ENCODE results near the gene MS4A7. TPM values are rescaled to one million over a fixed set of nuclear protein-coding genes. Genes with fewer than 3 reads are reported as not detected.

MS4A7 gene
- total RNA-seq, 3 donors from 2014 or later (not counting 1 experiment from before 2014, with no cell fraction given), result 4.8 to 44.3 (median 8.0) TPM

DNA sequence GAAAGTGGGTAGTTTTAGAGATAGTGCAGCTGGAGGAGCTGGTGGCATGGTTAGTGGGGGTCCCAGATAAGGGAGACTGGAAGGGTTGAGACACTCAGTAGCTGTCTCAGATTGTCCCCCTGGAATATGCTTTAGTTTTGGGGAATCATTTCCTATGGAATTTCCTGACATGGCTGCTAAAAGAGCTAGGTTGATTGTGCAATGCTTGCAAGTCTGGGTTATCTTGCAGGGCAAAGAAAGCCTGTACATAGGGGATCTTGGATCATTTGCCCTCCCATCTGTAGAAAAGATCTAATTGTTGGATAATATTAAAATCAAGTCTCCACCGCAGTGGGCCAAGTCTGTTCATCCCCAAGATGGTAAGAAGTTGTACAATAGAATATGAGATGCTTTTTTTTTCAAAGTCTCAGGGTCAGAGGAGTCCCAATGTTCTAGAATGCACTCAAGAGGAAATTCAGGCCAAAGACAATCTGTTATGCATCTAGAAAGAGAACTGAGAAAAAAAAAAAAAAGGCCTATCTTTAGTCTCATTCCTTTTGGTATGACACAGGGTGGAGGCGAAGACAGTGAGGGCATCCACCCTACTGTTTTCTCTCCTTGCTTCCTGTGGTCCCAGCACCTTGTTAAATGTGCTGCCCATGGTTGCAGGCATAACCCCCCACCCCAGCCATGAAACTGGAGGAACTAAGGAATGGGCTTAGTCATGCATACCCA lies 31.1 kb upstream of the MS4A7 start:
- no peaks in the 10 kb centered on the region for H3K4me1 Mint-ChIP-seq
- TF ChIP-seq, protein P1, sequence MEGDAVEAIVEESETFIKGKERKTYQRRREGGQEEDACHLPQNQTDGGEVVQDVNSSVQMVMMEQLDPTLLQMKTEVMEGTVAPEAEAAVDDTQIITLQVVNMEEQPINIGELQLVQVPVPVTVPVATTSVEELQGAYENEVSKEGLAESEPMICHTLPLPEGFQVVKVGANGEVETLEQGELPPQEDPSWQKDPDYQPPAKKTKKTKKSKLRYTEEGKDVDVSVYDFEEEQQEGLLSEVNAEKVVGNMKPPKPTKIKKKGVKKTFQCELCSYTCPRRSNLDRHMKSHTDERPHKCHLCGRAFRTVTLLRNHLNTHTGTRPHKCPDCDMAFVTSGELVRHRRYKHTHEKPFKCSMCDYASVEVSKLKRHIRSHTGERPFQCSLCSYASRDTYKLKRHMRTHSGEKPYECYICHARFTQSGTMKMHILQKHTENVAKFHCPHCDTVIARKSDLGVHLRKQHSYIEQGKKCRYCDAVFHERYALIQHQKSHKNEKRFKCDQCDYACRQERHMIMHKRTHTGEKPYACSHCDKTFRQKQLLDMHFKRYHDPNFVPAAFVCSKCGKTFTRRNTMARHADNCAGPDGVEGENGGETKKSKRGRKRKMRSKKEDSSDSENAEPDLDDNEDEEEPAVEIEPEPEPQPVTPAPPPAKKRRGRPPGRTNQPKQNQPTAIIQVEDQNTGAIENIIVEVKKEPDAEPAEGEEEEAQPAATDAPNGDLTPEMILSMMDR (IDR thresholded peaks at IDR 0.05), result no peak
- H3K27me3 ChIP-seq (ENCODE audit: control insufficient read depth, insufficient read depth, low read length), result no peaks in the 10 kb centered on the region
- H3K36me3 ChIP-seq (ENCODE audit: control insufficient read depth, insufficient read depth, low read length), result no peaks in the 10 kb centered on the region
- H3K27ac ChIP-seq (ENCODE audit: low read length), result no peak overlapping the region
- H3K27ac Mint-ChIP-seq, result no peak overlapping the region
- ATAC-seq, result no peak
- no peaks in the 10 kb centered on the region for H3K9me3 ChIP-seq (ENCODE audit: control insufficient read depth, insufficient read depth, low read length)
- H3K4me1 ChIP-seq (ENCODE audit: control insufficient read depth, insufficient read depth, low read length), result no peaks in the 10 kb centered on the region
- peaks cover 10 to 19% of the 10 kb centered on the region in 2 donors for H3K27me3 Mint-ChIP-seq (ENCODE audit: low read depth in 2 of 2)
- H3K4me3 ChIP-seq (ENCODE audit: low read length), result no peak overlapping the region
- H3K36me3 Mint-ChIP-seq, result no peaks in the 10 kb centered on the region
- intact Hi-C loops (cut with micrococcal nuclease), result no loop called here
- DNase-seq, result no peak
- H3K4me3 Mint-ChIP-seq, result no peak overlapping the region
- no peaks in the 10 kb centered on the region for H3K9me3 Mint-ChIP-seq
- WGBS (ENCODE audit: insufficient coverage), result 81% methylated on average over 2 of the region's 2 CpGs

DNA sequence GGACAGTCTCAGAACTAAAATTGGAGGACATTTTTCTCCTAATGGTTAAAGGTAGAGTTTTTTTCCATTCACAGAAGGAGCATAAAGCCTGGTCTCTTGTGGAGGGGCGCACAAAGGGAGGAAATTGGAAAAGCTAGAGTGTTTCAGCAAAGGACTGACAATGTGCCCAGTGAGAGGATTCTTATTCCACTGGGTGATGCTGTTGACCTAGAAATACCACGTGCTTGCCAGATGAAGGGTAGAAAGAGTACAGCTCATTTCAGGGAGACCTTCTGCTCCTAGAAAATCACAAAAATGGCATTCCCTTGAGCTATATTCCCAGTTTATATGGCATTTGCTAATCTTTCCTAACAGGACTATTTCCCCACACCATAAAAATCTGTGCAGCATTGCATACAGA lies 30.2 kb upstream of the MS4A7 start:
- DNase-seq (no peak), ATAC-seq (no peak)
- Mint-ChIP-seq H3K9me3 (no peaks in the 10 kb centered on the region), H3K36me3 (no peaks in the 10 kb centered on the region), H3K27me3 (ENCODE audit: low read depth in 2 of 2) (peaks cover 9 to 19% of the 10 kb centered on the region in 2 donors), H3K27ac (no peak overlapping the region), H3K4me1 (no peaks in the 10 kb centered on the region), H3K4me3 (no peak overlapping the region)
- intact Hi-C loops (cut with micrococcal nuclease), result no loop called here
- TF ChIP-seq, protein P1 (IDR thresholded peaks at IDR 0.05), result no peak
- Histone ChIP-seq H3K36me3 (ENCODE audit: control insufficient read depth, insufficient read depth, low read length) (no peaks in the 10 kb centered on the region), H3K27ac (ENCODE audit: low read length) (no peak overlapping the region), H3K4me1 (ENCODE audit: control insufficient read depth, insufficient read depth, low read length) (no peaks in the 10 kb centered on the region), H3K9me3 (ENCODE audit: control insufficient read depth, insufficient read depth, low read length) (no peaks in the 10 kb centered on the region), H3K4me3 (ENCODE audit: low read length) (no peak overlapping the region), H3K27me3 (ENCODE audit: control insufficient read depth, insufficient read depth, low read length) (no peaks in the 10 kb centered on the region)
- 77% methylated on average over 2 of the region's 2 CpGs for WGBS (ENCODE audit: insufficient coverage)

DNA sequence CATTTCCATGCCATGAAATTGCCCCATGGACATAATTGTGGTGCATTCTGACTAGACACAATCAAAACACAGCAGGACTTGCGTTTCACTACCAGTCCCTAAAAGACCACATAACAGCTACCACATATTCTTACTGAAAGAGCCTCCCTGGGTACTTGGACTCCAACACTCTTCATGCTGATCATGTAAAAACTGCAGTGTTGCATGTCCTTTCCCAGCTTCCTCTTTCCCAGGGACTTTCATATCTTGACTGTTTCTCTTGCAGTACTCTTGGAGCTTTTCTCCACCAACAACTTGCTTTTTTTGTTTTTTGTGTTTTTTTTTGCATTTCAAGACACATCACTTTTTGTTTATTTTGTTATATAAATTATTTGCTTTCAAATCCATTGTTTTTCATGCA lies 28.3 kb upstream of the MS4A7 start:
- Histone ChIP-seq H3K4me3 (ENCODE audit: low read length) (no peak overlapping the region), H3K9me3 (ENCODE audit: control insufficient read depth, insufficient read depth, low read length) (no peaks in the 10 kb centered on the region), H3K4me1 (ENCODE audit: control insufficient read depth, insufficient read depth, low read length) (no peaks in the 10 kb centered on the region), H3K27ac (ENCODE audit: low read length) (no peak overlapping the region), H3K36me3 (ENCODE audit: control insufficient read depth, insufficient read depth, low read length) (no peaks in the 10 kb centered on the region), H3K27me3 (ENCODE audit: control insufficient read depth, insufficient read depth, low read length) (no peaks in the 10 kb centered on the region)
- no peaks in the 10 kb centered on the region for H3K4me1 Mint-ChIP-seq
- no peak for ATAC-seq
- intact Hi-C loops (cut with micrococcal nuclease), result no loop called here
- H3K36me3 Mint-ChIP-seq, result no peaks in the 10 kb centered on the region
- H3K27me3 Mint-ChIP-seq (ENCODE audit: low read depth in 2 of 2), result peaks cover 4 to 12% of the 10 kb centered on the region in 2 donors
- DNase-seq, result no peak
- TF ChIP-seq, protein P1 (IDR thresholded peaks at IDR 0.05), result no peak
- H3K27ac Mint-ChIP-seq, result no peak overlapping the region
- 86% methylated on average over 1 of the region's 1 CpG for WGBS (ENCODE audit: insufficient coverage)
- no peak overlapping the region for H3K4me3 Mint-ChIP-seq
- H3K9me3 Mint-ChIP-seq, result no peaks in the 10 kb centered on the region

DNA sequence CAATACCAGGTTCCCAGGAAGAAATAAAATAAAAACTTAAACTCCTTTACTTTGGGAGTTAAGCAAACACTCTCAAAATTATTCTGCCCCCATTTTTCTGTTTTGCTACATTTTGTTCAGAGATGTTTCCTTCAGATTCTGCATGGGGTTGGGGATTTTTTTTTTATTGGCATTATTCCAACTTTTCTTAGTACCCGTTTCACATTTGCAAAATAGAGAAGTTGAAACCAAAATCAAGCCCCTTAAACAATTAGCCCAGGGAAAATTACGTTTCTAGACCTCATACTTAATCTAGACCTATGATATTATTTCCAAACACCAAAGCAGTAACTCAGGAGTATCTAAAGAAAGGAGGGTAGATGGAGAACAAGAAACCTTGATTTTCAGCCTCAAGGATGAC lies 20.6 kb upstream of the MS4A7 start:
- Histone ChIP-seq H3K27ac (ENCODE audit: low read length) (no peak overlapping the region), H3K9me3 (ENCODE audit: control insufficient read depth, insufficient read depth, low read length) (peaks cover 7% of the 10 kb centered on the region), H3K36me3 (ENCODE audit: control insufficient read depth, insufficient read depth, low read length) (no peaks in the 10 kb centered on the region), H3K4me3 (ENCODE audit: low read length) (no peak overlapping the region), H3K4me1 (ENCODE audit: control insufficient read depth, insufficient read depth, low read length) (no peaks in the 10 kb centered on the region), H3K27me3 (ENCODE audit: control insufficient read depth, insufficient read depth, low read length) (no peaks in the 10 kb centered on the region)
- WGBS (ENCODE audit: insufficient coverage), result 0% methylated on average over 2 of the region's 2 CpGs
- Mint-ChIP-seq H3K27ac (no peak overlapping the region), H3K36me3 (no peaks in the 10 kb centered on the region), H3K4me3 (no peak overlapping the region), H3K9me3 (no peaks in the 10 kb centered on the region), H3K4me1 (no peaks in the 10 kb centered on the region), H3K27me3 (ENCODE audit: low read depth in 2 of 2) (peaks cover 0 to 1% of the 10 kb centered on the region in 2 donors)
- intact Hi-C loops (cut with micrococcal nuclease), result no loop called here
- DNase-seq (no peak), ATAC-seq (no peak)
- TF ChIP-seq, protein P1 (IDR thresholded peaks at IDR 0.05), result no peak

Data from natural killer cell (primary cell).